Trophoblast cell (in vitro differentiated cells and primary cell): ENCODE results near the gene LILRB4.
A peak's percentile ranks its signal among the peaks of the same experiment; 100 is the strongest.
"Not testable (repeated sequence)": the region's sequence is repeated elsewhere in the genome, so short reads cannot be mapped to it uniquely, and the experiment has no call there.

ENCODE experiments used
- DNase-seq, 2 donors: peaks; one replicate each; pipeline ENCODE4 v3.0.0-alpha.2; 2016
- H2AFZ ChIP-seq: 2 replicates; pipeline ENCODE4 v1.6.1; 2013; ENCODE audit warnings: low read length, moderate library complexity, mild to moderate bottlenecking; ENCODE audit not compliant: insufficient read depth, poor library complexity
- H2AK5ac ChIP-seq: 2 replicates; pipeline ENCODE4 v1.6.1; 2013; ENCODE audit warnings: mild to moderate bottlenecking, low read length
- H2BK120ac ChIP-seq: 2 replicates; pipeline ENCODE4 v1.6.1; 2013; ENCODE audit warnings: low read length, mild to moderate bottlenecking, moderate library complexity; ENCODE audit not compliant: insufficient read depth, poor library complexity
- H2BK12ac ChIP-seq: 2 replicates; pipeline ENCODE4 v1.6.1; 2013; ENCODE audit warnings: mild to moderate bottlenecking, low read length, moderate library complexity
- H2BK5ac ChIP-seq: 2 replicates; pipeline ENCODE4 v1.6.1; 2013; ENCODE audit warnings: low read length, low read depth, moderate library complexity, mild to moderate bottlenecking; ENCODE audit not compliant: poor library complexity
- H3K14ac ChIP-seq: 2 replicates; pipeline ENCODE4 v1.6.1; 2013; ENCODE audit warnings: mild to moderate bottlenecking, low read length
- H3K18ac ChIP-seq: 2 replicates; pipeline ENCODE4 v1.6.1; 2013; ENCODE audit warnings: mild to moderate bottlenecking, low read length
- H3K23ac ChIP-seq: 2 replicates; pipeline ENCODE4 v1.6.1; 2013; ENCODE audit warnings: low read length
- H3K27ac ChIP-seq: 2 replicates; pipeline ENCODE4 v1.5.1; 2013; ENCODE audit warnings: low read depth, mild to moderate bottlenecking, inconsistent platforms, low read length, moderate library complexity
- H3K27me3 ChIP-seq: 2 replicates; pipeline ENCODE4 v1.6.1; 2013; ENCODE audit warnings: inconsistent platforms, mild to moderate bottlenecking, low read length, moderate library complexity; ENCODE audit not compliant: insufficient read depth
- H3K36me3 ChIP-seq, 2 experiments: 1 replicate in 1 of 2; 2 replicates in 1 of 2; pipeline ENCODE4 v1.6.1; 2013; ENCODE audit warnings: low read length in 2 of 2, mild to moderate bottlenecking in 2 of 2, moderate library complexity in 1 of 2; ENCODE audit not compliant: insufficient read depth in 2 of 2, control insufficient read depth in 1 of 2
- H3K4ac ChIP-seq: 2 replicates; pipeline ENCODE4 v1.6.1; 2013; ENCODE audit warnings: low read depth, mild to moderate bottlenecking, low read length, moderate library complexity
- H3K4me1 ChIP-seq, 2 experiments: 1 replicate in 1 of 2; 2 replicates in 1 of 2; pipeline ENCODE4 v1.6.1; 2013; ENCODE audit warnings: low read length in 2 of 2, mild to moderate bottlenecking in 2 of 2, moderate library complexity in 1 of 2; ENCODE audit not compliant: insufficient read depth in 2 of 2, control insufficient read depth in 1 of 2
- H3K4me2 ChIP-seq: 2 replicates; pipeline ENCODE4 v1.6.1; 2013; ENCODE audit warnings: inconsistent platforms, mild to moderate bottlenecking, low read length, moderate library complexity
- H3K4me3 ChIP-seq: 2 replicates; pipeline ENCODE4 v1.5.1; 2013; ENCODE audit warnings: mild to moderate bottlenecking, low read depth, low read length, inconsistent platforms
- H3K79me1 ChIP-seq: one replicate; pipeline ENCODE4 v1.6.1; 2013; ENCODE audit warnings: low read length
- H3K79me2 ChIP-seq: 2 replicates; pipeline ENCODE4 v1.6.1; 2013; ENCODE audit warnings: low read length, mild to moderate bottlenecking; ENCODE audit not compliant: control insufficient read depth, insufficient read depth, poor library complexity
- H3K9ac ChIP-seq: 2 replicates; pipeline ENCODE4 v1.6.1; 2013; ENCODE audit warnings: mild to moderate bottlenecking, low read length
- H3K9me3 ChIP-seq: 2 replicates; pipeline ENCODE4 v1.6.1; 2013; ENCODE audit warnings: low read depth, mild to moderate bottlenecking, control low read depth, inconsistent platforms, low read length; ENCODE audit not compliant: insufficient read depth
- H4K12ac ChIP-seq: 2 replicates; pipeline ENCODE4 v1.6.1; 2013; ENCODE audit warnings: low read depth, mild to moderate bottlenecking, low read length, moderate library complexity
- H4K8ac ChIP-seq: 2 replicates; pipeline ENCODE4 v1.6.1; 2013; ENCODE audit warnings: low read depth, mild to moderate bottlenecking, low read length, moderate library complexity
- H4K91ac ChIP-seq: one replicate; pipeline ENCODE4 v1.6.1; 2013; ENCODE audit warnings: low read depth, mild to moderate bottlenecking, low read length, moderate library complexity
- WGBS: extraction: QIAGEN DNeasy Blood & Tissue Kit; methylation state at CpG from one replicate; pipeline ENCODE4 v1.1.7; 2013; ENCODE audit warnings: missing lambda C conversion rate; ENCODE audit not compliant: insufficient read length, insufficient coverage; ENCODE audit errors: extremely low coverage; 5-methylcytosine and 5-hydroxymethylcytosine counted together

LILRB4 gene

GRCh38 chr19:54626757-54627156, 36.0 kb upstream of the LILRB4 start:
- Histone ChIP-seq H4K91ac (no peak overlapping the region), H4K8ac (no peak overlapping the region), H3K79me2 (no peaks in the 10 kb centered on the region), H3K4me1 (no peaks in the 10 kb centered on the region), H2BK12ac (no peak overlapping the region), H3K18ac (no peak overlapping the region), H3K27ac (no peak overlapping the region), H2AK5ac (no peak overlapping the region), H3K14ac (no peak overlapping the region), H3K4ac (no peak overlapping the region), H3K9ac (no peak overlapping the region), H2AFZ (no peak overlapping the region), H3K4me2 (no peak overlapping the region), H2BK5ac (no peak overlapping the region), H3K4me3 (no peak overlapping the region), H3K9me3 (peaks cover 41% of the 10 kb centered on the region), H3K23ac (no peak overlapping the region), H2BK120ac (no peak overlapping the region), H3K27me3 (peaks cover 1% of the 10 kb centered on the region), H4K12ac (no peak overlapping the region), H3K79me1 (no peaks in the 10 kb centered on the region), H3K36me3 (no peaks in the 10 kb centered on the region)
- DNase-seq = no peak
- WGBS = no CpG with 5 or more reads among the region's 8 CpGs

DNA sequence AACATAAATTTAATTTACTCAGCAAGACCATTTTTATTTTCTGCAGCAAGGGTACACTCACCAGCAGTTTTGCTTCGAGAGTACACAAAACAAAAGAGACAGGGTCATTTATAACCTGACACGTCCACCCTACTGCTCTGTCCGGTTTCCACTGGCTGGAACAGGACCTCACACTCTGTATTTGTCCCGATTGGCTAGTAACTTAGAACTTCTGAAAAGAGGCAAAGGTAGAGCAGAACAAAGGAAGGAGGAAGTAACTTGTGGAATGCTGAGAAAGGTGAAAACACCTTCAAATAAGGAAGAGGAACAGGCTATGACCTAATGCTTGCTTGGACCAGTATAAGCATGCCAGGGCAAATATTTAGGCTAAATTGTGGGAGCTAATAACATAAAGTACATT, 34.9 kb upstream of the LILRB4 start:
- not testable (repeated sequence) for H4K91ac ChIP-seq, H2AK5ac ChIP-seq, H3K23ac ChIP-seq, H3K27me3 ChIP-seq, H4K8ac ChIP-seq, H3K14ac ChIP-seq, H3K4me2 ChIP-seq, H2BK12ac ChIP-seq, H3K4me3 ChIP-seq, H3K18ac ChIP-seq, H3K36me3 ChIP-seq, H3K4ac ChIP-seq, H2BK5ac ChIP-seq, H2BK120ac ChIP-seq, H3K79me1 ChIP-seq, H3K27ac ChIP-seq, H3K9ac ChIP-seq, H3K4me1 ChIP-seq, H3K79me2 ChIP-seq, DNase-seq, H2AFZ ChIP-seq, H4K12ac ChIP-seq
- WGBS = no CpG with 5 or more reads among the region's 4 CpGs
- H3K9me3 ChIP-seq = peaks cover 51% of the 10 kb centered on the region

GRCh38 chr19:54630262-54630661, 32.5 kb upstream of the LILRB4 start, which contains the start of gene LILRB1:
LILRB1 (plus strand) TSS chr19:54630484; CDS start chr19:54631074, 590 bp downstream.
- Histone ChIP-seq H3K4me3 (peak within 1 kb of the TSS; percentile 4), H3K9me3 (peaks cover 50% of the 10 kb centered on the region)
- not testable (repeated sequence) for H3K36me3 ChIP-seq, H3K27me3 ChIP-seq, H3K79me1 ChIP-seq, H3K4me1 ChIP-seq, H3K23ac ChIP-seq, H3K4me2 ChIP-seq, H3K18ac ChIP-seq, H3K27ac ChIP-seq, H2AFZ ChIP-seq, H3K79me2 ChIP-seq, H2AK5ac ChIP-seq, H2BK120ac ChIP-seq, H3K9ac ChIP-seq, H2BK12ac ChIP-seq, H4K91ac ChIP-seq, H4K8ac ChIP-seq, H3K4ac ChIP-seq, H2BK5ac ChIP-seq, DNase-seq, H3K14ac ChIP-seq, H4K12ac ChIP-seq
- no CpG with 5 or more reads among the region's 9 CpGs for WGBS

GRCh38 chr19:54630782-54631181, 32.0 kb upstream of the LILRB4 start:
- no peak overlapping the region for H3K9ac ChIP-seq
- no peak overlapping the region for H3K18ac ChIP-seq
- no peak overlapping the region for H3K27ac ChIP-seq
- no peak for DNase-seq
- no CpG with 5 or more reads among the region's 6 CpGs for WGBS
- no peak overlapping the region for H4K91ac ChIP-seq
- H3K4me1 ChIP-seq = no peaks in the 10 kb centered on the region
- H4K8ac ChIP-seq = no peak overlapping the region
- H3K23ac ChIP-seq = no peak overlapping the region
- no peak overlapping the region for H2AFZ ChIP-seq
- no peak overlapping the region for H4K12ac ChIP-seq
- H3K4ac ChIP-seq = no peak overlapping the region
- H3K9me3 ChIP-seq = peaks cover 54% of the 10 kb centered on the region
- H3K14ac ChIP-seq = no peak overlapping the region
- H3K36me3 ChIP-seq = no peaks in the 10 kb centered on the region
- H3K4me2 ChIP-seq = no peak overlapping the region
- H2BK12ac ChIP-seq = no peak overlapping the region
- no peak overlapping the region for H2BK120ac ChIP-seq
- H2AK5ac ChIP-seq = no peak overlapping the region
- H3K27me3 ChIP-seq = peaks cover 2% of the 10 kb centered on the region
- no peaks in the 10 kb centered on the region for H3K79me2 ChIP-seq
- H3K4me3 ChIP-seq = no peak overlapping the region
- H3K79me1 ChIP-seq = no peaks in the 10 kb centered on the region
- no peak overlapping the region for H2BK5ac ChIP-seq
